ENCODE data around the gene TGFB3. TPM values are rescaled to one million over a fixed set of nuclear protein-coding genes. Genes with fewer than 3 reads are reported as not detected.

TGFB3 gene
- total RNA-seq, 2 experiments from 2014 or later = 1.1 to 5.5 TPM

DNA sequence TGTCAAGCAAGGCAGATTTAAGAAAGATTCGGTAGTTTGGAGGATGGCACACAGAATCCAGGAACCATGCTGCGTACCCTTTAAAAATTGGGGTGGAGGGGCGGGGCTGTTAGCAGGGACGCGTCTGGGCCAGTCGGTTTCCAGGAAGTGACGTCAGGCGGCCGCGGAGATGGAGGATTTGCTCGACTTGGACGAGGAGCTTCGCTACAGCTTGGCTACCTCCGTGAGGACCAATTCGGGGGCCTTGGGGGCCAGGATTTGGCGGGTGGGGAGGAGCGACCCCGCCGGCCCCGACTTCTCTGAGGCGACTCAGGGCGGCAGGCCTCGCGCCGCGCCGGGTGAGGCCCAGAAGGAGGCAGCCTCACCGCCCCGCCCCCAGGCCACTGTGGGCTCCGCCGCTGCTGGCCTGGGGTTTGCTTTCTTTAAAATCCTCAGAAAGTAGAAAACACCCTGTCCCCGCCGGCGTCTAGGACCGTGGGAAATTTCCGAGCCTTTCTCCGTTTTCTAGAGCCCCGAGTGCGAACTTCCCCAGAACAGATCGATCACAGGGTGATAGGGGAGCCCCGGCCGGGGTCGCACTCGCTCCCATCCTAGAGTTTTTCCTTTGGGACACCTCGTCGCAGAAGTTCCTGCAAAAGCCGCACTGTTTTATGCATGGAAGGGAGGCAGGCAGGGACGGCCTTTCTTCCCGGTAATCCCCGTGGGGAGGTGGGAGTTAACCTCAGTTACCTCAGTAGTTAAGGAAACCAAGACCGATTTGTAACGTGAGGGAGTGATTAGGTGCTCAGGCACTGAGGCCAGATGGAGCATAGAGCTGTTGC lies 4.0 kb upstream of the TGFB3 start, which contains the start of gene IFT43:
TSS of gene IFT43 (plus strand) at position 146 of the 821 bp plus-strand sequence. CDS start at position 170, 24 bp downstream.
- Histone ChIP-seq H3K9me2 (ENCODE audit: insufficient read depth, low read length) (no peaks in the 10 kb centered on the region), H3K4me1 (ENCODE audit: insufficient read depth, low read length, poor library complexity, severe bottlenecking) (peaks cover 25% of the 10 kb centered on the region), H3K4me3 (ENCODE audit: low read depth, low read length, poor library complexity, severe bottlenecking) (peak within 1 kb of the TSS; percentile 95), H4K20me1 (ENCODE audit: insufficient read depth, low read length) (no peaks in the 10 kb centered on the region), H2AFZ (ENCODE audit: low read length) (peak within 1 kb of the TSS; percentile 98), H3K36me3 (ENCODE audit: insufficient read depth, low read length) (no peaks in the 10 kb centered on the region), H3K9me3 (ENCODE audit: low read length) (no peaks in the 10 kb centered on the region), H3K4me2 (ENCODE audit: low read length) (peak within 1 kb of the TSS; percentile 99), H3K27ac (ENCODE audit: low read depth, low read length, poor library complexity, severe bottlenecking) (no peak within 1 kb of the TSS), H3K79me2 (ENCODE audit: insufficient read depth, low read depth, low read length) (no peaks in the 10 kb centered on the region)
- CTCF ChIA-PET (ENCODE audit: unreplicated experiment) = interaction anchor here (0.9 kb wide), 1 partner anchor 80 kb away, joined by 4 read pairs; no protein-coding TSS in a partner anchor
- BruUV-seq (replicated peaks) = no TSS peak
- POLR2A ChIA-PET = interaction anchor here (0.7 to 1.4 kb wide), 6 partner anchors 9 to 1165 kb away, joined by 3 to 6 read pairs (median 4); no protein-coding TSS in a partner anchor
- intact Hi-C loops (cut with micrococcal nuclease; ENCODE audit: unreplicated experiment) = no loop called here
- DNase-seq (ENCODE audit: low spot score) = peak; percentile 76
- TF ChIP-seq EZH2phosphoT487 (IDR thresholded peaks at IDR 0.05; ENCODE audit: borderline replicate concordance, low read depth, low read length) = no peak

DNA sequence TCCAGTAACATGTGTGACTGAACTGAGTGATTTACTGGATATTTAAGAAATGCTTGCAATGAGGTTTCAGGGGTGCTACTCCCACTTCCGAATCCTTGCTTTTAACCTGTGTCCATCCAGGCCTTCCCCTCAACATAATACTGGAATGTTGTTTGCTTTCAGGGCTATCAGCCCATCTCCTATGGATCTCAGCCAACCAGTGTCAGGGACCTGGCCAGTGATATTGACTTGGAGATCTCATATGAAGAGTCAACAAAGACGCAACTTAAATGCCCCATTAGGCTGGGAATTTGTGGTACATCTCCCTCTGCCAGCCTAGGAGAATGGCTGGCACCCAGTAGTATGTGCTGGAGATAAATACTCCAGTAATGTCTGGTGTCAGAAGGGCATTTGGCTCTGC lies 2.9 kb upstream of the TGFB3 start:
- POLR2A ChIA-PET = interaction anchor here (0.8 to 1.4 kb wide), 2 partner anchors 10 to 275 kb away, joined by 3 read pairs; no protein-coding TSS in a partner anchor
- H3K27ac ChIP-seq (ENCODE audit: low read depth, low read length, poor library complexity, severe bottlenecking) = no peak overlapping the region
- no peak overlapping the region for H2AFZ ChIP-seq (ENCODE audit: low read length)
- intact Hi-C loops (cut with micrococcal nuclease; ENCODE audit: unreplicated experiment) = no loop called here
- no peaks in the 10 kb centered on the region for H3K9me2 ChIP-seq (ENCODE audit: insufficient read depth, low read length)
- no peaks in the 10 kb centered on the region for H4K20me1 ChIP-seq (ENCODE audit: insufficient read depth, low read length)
- H3K4me3 ChIP-seq (ENCODE audit: low read depth, low read length, poor library complexity, severe bottlenecking) = no peak overlapping the region
- CTCF ChIA-PET (ENCODE audit: unreplicated experiment) = no interaction called here
- no peaks in the 10 kb centered on the region for H3K36me3 ChIP-seq (ENCODE audit: insufficient read depth, low read length)
- no peak overlapping the region for H3K4me2 ChIP-seq (ENCODE audit: low read length)
- BruUV-seq (replicated peaks) = no TSS peak
- TF ChIP-seq EZH2phosphoT487 (IDR thresholded peaks at IDR 0.05; ENCODE audit: borderline replicate concordance, low read depth, low read length) = no peak
- TF ChIP-seq, protein P1, sequence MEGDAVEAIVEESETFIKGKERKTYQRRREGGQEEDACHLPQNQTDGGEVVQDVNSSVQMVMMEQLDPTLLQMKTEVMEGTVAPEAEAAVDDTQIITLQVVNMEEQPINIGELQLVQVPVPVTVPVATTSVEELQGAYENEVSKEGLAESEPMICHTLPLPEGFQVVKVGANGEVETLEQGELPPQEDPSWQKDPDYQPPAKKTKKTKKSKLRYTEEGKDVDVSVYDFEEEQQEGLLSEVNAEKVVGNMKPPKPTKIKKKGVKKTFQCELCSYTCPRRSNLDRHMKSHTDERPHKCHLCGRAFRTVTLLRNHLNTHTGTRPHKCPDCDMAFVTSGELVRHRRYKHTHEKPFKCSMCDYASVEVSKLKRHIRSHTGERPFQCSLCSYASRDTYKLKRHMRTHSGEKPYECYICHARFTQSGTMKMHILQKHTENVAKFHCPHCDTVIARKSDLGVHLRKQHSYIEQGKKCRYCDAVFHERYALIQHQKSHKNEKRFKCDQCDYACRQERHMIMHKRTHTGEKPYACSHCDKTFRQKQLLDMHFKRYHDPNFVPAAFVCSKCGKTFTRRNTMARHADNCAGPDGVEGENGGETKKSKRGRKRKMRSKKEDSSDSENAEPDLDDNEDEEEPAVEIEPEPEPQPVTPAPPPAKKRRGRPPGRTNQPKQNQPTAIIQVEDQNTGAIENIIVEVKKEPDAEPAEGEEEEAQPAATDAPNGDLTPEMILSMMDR (conservative IDR thresholded peaks at IDR 0.05; ENCODE audit: low read length) = no peak
- no peak for DNase-seq (ENCODE audit: low spot score)
- H3K4me1 ChIP-seq (ENCODE audit: insufficient read depth, low read length, poor library complexity, severe bottlenecking) = peaks cover 25% of the 10 kb centered on the region
- H3K79me2 ChIP-seq (ENCODE audit: insufficient read depth, low read depth, low read length) = no peaks in the 10 kb centered on the region
- no peaks in the 10 kb centered on the region for H3K9me3 ChIP-seq (ENCODE audit: low read length)

DNA sequence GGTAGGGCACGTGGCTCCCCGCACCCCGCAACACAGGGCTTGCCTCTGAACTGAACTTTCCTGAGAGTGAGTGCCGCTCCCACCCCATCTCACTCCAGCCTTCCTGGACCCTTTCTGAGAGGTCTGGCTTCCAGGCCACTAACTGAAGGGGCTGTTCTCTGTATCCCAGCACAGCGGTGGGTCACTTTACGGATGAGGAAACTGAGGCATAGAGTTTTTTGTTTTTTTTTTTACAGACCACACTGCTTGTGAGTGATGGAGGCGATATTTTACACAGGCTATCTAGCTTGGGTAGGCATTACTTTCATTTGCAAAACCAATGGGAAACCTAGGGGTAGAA lies 1.2 kb upstream of the TGFB3 start:
- no peaks in the 10 kb centered on the region for H3K9me3 ChIP-seq (ENCODE audit: low read length)
- H3K4me3 ChIP-seq (ENCODE audit: low read depth, low read length, poor library complexity, severe bottlenecking) = peak overlapping the region; percentile 76
- no TSS peak for BruUV-seq (replicated peaks)
- peak overlapping the region; percentile 98 for H3K4me2 ChIP-seq (ENCODE audit: low read length)
- peak overlapping the region; percentile 13; the same call in 1 of the 2 replicates for H2AFZ ChIP-seq (ENCODE audit: low read length)
- POLR2A ChIA-PET = interaction anchor here (0.6 to 1.3 kb wide), 6 partner anchors 74 to 1181 kb away, joined by 3 to 5 read pairs (median 4); no protein-coding TSS in a partner anchor
- intact Hi-C loops (cut with micrococcal nuclease; ENCODE audit: unreplicated experiment) = no loop called here
- no peaks in the 10 kb centered on the region for H3K9me2 ChIP-seq (ENCODE audit: insufficient read depth, low read length)
- CTCF ChIA-PET (ENCODE audit: unreplicated experiment) = interaction anchor here (0.8 to 1.3 kb wide), 2 partner anchors 77 to 274 kb away, joined by 3 to 9 read pairs; no protein-coding TSS in a partner anchor
- H3K4me1 ChIP-seq (ENCODE audit: insufficient read depth, low read length, poor library complexity, severe bottlenecking) = peaks cover 37% of the 10 kb centered on the region
- no peaks in the 10 kb centered on the region for H3K36me3 ChIP-seq (ENCODE audit: insufficient read depth, low read length)
- H3K27ac ChIP-seq (ENCODE audit: low read depth, low read length, poor library complexity, severe bottlenecking) = no peak overlapping the region
- TF ChIP-seq, protein P1 (conservative IDR thresholded peaks at IDR 0.05; ENCODE audit: low read length) = no peak
- no peak for TF ChIP-seq EZH2phosphoT487 (IDR thresholded peaks at IDR 0.05; ENCODE audit: borderline replicate concordance, low read depth, low read length)
- no peaks in the 10 kb centered on the region for H3K79me2 ChIP-seq (ENCODE audit: insufficient read depth, low read depth, low read length)
- H4K20me1 ChIP-seq (ENCODE audit: insufficient read depth, low read length) = no peaks in the 10 kb centered on the region
- DNase-seq (ENCODE audit: low spot score) = no peak
